SK-N-SH (cell line): ENCODE results near the gene GOLGA5. TPM values are rescaled to one million over a fixed set of nuclear protein-coding genes. Genes with fewer than 3 reads are reported as not detected.
"Not testable (repeated sequence)": the region's sequence is repeated elsewhere in the genome, so short reads cannot be mapped to it uniquely, and the experiment has no call there.

Experiments used
- CTCF ChIA-PET: fragments of 300-600, 350-600 bp; formaldehyde crosslinking; extraction: SDS; loops from one replicate; lab custom pipeline; 2021; lab: Yijun Ruan, JAX
- POLR2A ChIA-PET: fragments of 350-600 bp; sonication (Branson Sonifier 250); formaldehyde crosslinking; extraction: SDS; loops from one replicate; lab custom pipeline; 2020; ENCODE audit warnings: antibody characterized with exemption, inconsistent platforms; lab: Yijun Ruan, JAX
- DNase-seq: peaks from one replicate; pipeline ENCODE4 v3.0.0; 2012
- H2AFZ ChIP-seq: fragments of 200-600 bp; sonication (generic); 2 replicates; pipeline ENCODE4 v1.8.1; 2016; ENCODE audit warnings: antibody characterized with exemption, mild to moderate bottlenecking, low read depth
- H3F3A ChIP-seq: fragments of 200-600 bp; sonication (generic); replicated peaks from 2 replicates; pipeline ENCODE3; 2016; ENCODE audit warnings: antibody characterized with exemption, mild to moderate bottlenecking; ENCODE audit not compliant: insufficient read depth
- H3K27ac ChIP-seq, 2 experiments: fragments of 200-500 bp in 1 of 2; fragments of 200-600 bp in 1 of 2; sonication (Bioruptor generic) in 1 of 2; sonication (generic), shearing (Covaris generic) in 1 of 2; 2 replicates each; pipeline versions ENCODE4 v1.5.1 to v1.6.1; 2014 to 2016; ENCODE audit warnings: low read depth in 2 of 2, inconsistent platforms in 1 of 2, low read length in 1 of 2, mild to moderate bottlenecking in 1 of 2, mixed read lengths in 1 of 2
- H3K27me3 ChIP-seq: fragments of 200-600 bp; sonication (generic), shearing (Covaris generic); 2 replicates; pipeline ENCODE4 v1.6.1; 2016; ENCODE audit warnings: mixed run types; ENCODE audit not compliant: insufficient read depth
- H3K36me3 ChIP-seq, 2 experiments: fragments of 200-500 bp in 1 of 2; fragments of 200-600 bp in 1 of 2; sonication (Bioruptor generic) in 1 of 2; sonication (generic) in 1 of 2; replicated peaks in 1 of 2; 2 replicates each; pipeline versions ENCODE3 to v1.5.1; 2014 to 2016; ENCODE audit warnings: low read length in 1 of 2, mild to moderate bottlenecking in 1 of 2; ENCODE audit not compliant: insufficient read depth in 2 of 2, control insufficient read depth in 1 of 2
- H3K4me1 ChIP-seq, 2 experiments: fragments of 200-500 bp in 1 of 2; fragments of 200-600 bp in 1 of 2; sonication (Bioruptor generic) in 1 of 2; sonication (generic), shearing (Covaris generic) in 1 of 2; 2 replicates each; pipeline versions ENCODE4 v1.5.1 to v1.6.1; 2014 to 2016; ENCODE audit warnings: low read depth in 1 of 2, low read length in 1 of 2, mixed run types in 1 of 2; ENCODE audit not compliant: insufficient read depth in 2 of 2, control insufficient read depth in 1 of 2
- H3K4me2 ChIP-seq: fragments of 200-600 bp; sonication (generic), shearing (Covaris generic); 2 replicates; pipeline ENCODE4 v1.6.1; 2017; ENCODE audit warnings: mixed run types
- H3K4me3 ChIP-seq, 2 experiments: fragments of 200-500 bp in 1 of 2; fragments of 200-600 bp in 1 of 2; sonication (Bioruptor generic) in 1 of 2; sonication (generic), shearing (Covaris generic) in 1 of 2; 2 replicates each; pipeline versions ENCODE4 v1.5.1 to v1.8.1; 2014 to 2016; ENCODE audit warnings: low read depth in 2 of 2, inconsistent platforms in 1 of 2, low read length in 1 of 2, mild to moderate bottlenecking in 1 of 2, mixed read lengths in 1 of 2, moderate library complexity in 1 of 2
- H3K79me2 ChIP-seq: fragments of 200-600 bp; sonication (generic); 2 replicates; pipeline ENCODE4 v1.8.1; 2017; ENCODE audit warnings: mild to moderate bottlenecking; ENCODE audit not compliant: insufficient read depth
- H3K9ac ChIP-seq: fragments of 200-600 bp; sonication (generic); 2 replicates; pipeline ENCODE4 v1.6.1; 2017; ENCODE audit warnings: mixed run types
- H3K9me2 ChIP-seq: fragments of 200-600 bp; sonication (generic); 2 replicates; pipeline ENCODE4 v1.6.1; 2017; ENCODE audit warnings: mixed run types
- H3K9me3 ChIP-seq: fragments of 200-600 bp; sonication (generic); 2 replicates; pipeline ENCODE4 v1.6.1; 2017; ENCODE audit warnings: mixed run types, mild to moderate bottlenecking, moderate library complexity
- H4K20me1 ChIP-seq: fragments of 200-600 bp; sonication (generic); 2 replicates; pipeline ENCODE4 v1.6.1; 2017; ENCODE audit warnings: mild to moderate bottlenecking, mixed run types; ENCODE audit not compliant: insufficient read depth
- CTCF ChIP-seq: fragments of 200-600 bp; sonication (generic); IDR thresholded peaks from 2 replicates; pipeline ENCODE4 v1.6.1; 2017; ENCODE audit warnings: antibody characterized with exemption, mild to moderate bottlenecking, moderate library complexity
- EP300 ChIP-seq, 2 experiments: IDR thresholded peaks; 2 replicates each; pipeline versions ENCODE4 v1.4.0 to v1.6.1; 2012; ENCODE audit warnings: borderline replicate concordance in 1 of 2, low read depth in 1 of 2, low read length in 1 of 2
- EZH2phosphoT487 ChIP-seq: fragments of 200-600 bp; sonication (generic); IDR thresholded peaks from 2 replicates; pipeline ENCODE4 v1.6.1; 2017; ENCODE audit warnings: low read depth, mixed run types, mild to moderate bottlenecking, antibody characterized with exemption, moderate library complexity, borderline replicate concordance
- FOXJ3 ChIP-seq: sonication (generic); formaldehyde crosslinking; IDR thresholded peaks from 2 replicates; pipeline ENCODE4 v1.5.1; 2020; ENCODE audit warnings: mild to moderate bottlenecking, missing genetic modification reagents
- GABPA ChIP-seq: IDR thresholded peaks from 2 replicates; pipeline ENCODE4 v1.4.0; 2012; ENCODE audit warnings: low read depth, mild to moderate bottlenecking
- MXI1 ChIP-seq: IDR thresholded peaks from 2 replicates; pipeline ENCODE4 v1.6.1; 2012; ENCODE audit warnings: mild to moderate bottlenecking, low read depth, low read length, improper control_type of control experiment
- POLR2AphosphoS5 ChIP-seq: IDR thresholded peaks from 2 replicates; pipeline ENCODE4 v1.6.1; 2012; ENCODE audit warnings: low read depth, low read length
- RFX5 ChIP-seq: IDR thresholded peaks from 2 replicates; pipeline ENCODE4 v1.6.1; 2012; ENCODE audit warnings: mild to moderate bottlenecking, improper control_type of control experiment, low read length
- TAF1 ChIP-seq: IDR thresholded peaks from 2 replicates; pipeline ENCODE4 v1.6.1; 2012; ENCODE audit warnings: low read depth, mild to moderate bottlenecking, low read length, moderate library complexity, borderline replicate concordance
- TEAD4 ChIP-seq: IDR thresholded peaks from 2 replicates; pipeline ENCODE4 v1.4.0; 2012; ENCODE audit warnings: mild to moderate bottlenecking, borderline replicate concordance; ENCODE audit not compliant: insufficient read depth
- USF2 ChIP-seq: fragments of 150-350 bp; IDR thresholded peaks from 2 replicates; pipeline ENCODE4 v1.6.1; 2017; ENCODE audit warnings: antibody characterized with exemption, low read length, low read depth, borderline replicate concordance
- WGBS: methylation state at CpG from one replicate; pipeline ENCODE4 v1.1.6; 2017; ENCODE audit warnings: low lambda C conversion rate; 5-methylcytosine and 5-hydroxymethylcytosine counted together
- polyA plus RNA-seq, 3 experiments: library from polyadenylated mRNA; depleted of rRNA; stranded (reverse); fragments of >200 nt; gene quantifications; 2 replicates each; pipeline ENCODE4 v1.2.3, GENCODE V29; 2012

Gene GOLGA5
- polyA plus RNA-seq, 1 of the 3 experiments (the other 2 are of a cell fraction) = 25.6 TPM

- DNase-seq = no peak
- H4K20me1 ChIP-seq = no peaks in the 10 kb centered on the region; the same call in 1 of the 2 replicates
- H3K36me3 ChIP-seq = peaks cover 79 to 81% of the 10 kb centered on the region in 2 experiments
- no peak overlapping the region for H3K9ac ChIP-seq
- TF ChIP-seq USF2 = no peak
- TF ChIP-seq TAF1 = no peak
- TF ChIP-seq POLR2AphosphoS5 = no peak
- no peak for TF ChIP-seq RFX5
- TF ChIP-seq GABPA = no peak
- TF ChIP-seq CTCF = no peak
- no peak for TF ChIP-seq EZH2phosphoT487
- no peak for TF ChIP-seq TEAD4
- TF ChIP-seq, all 33 proteins: peak for 0
- Histone ChIP-seq H2AFZ (no peak overlapping the region), H3F3A (peaks cover 5% of the 10 kb centered on the region), H3K9me3 (no peaks in the 10 kb centered on the region), H3K4me1 (no peaks in the 10 kb centered on the region), H3K4me2 (no peak overlapping the region), H3K27me3 (no peaks in the 10 kb centered on the region), H3K4me3 (no peak overlapping the region), H3K79me2 (no peaks in the 10 kb centered on the region), H3K27ac (no peak overlapping the region), H3K9me2 (no peaks in the 10 kb centered on the region)
- POLR2A ChIA-PET = interaction anchor here (0.7 kb wide), 1 partner anchor 110 kb away, joined by 3 read pairs; no protein-coding TSS in a partner anchor
- CTCF ChIA-PET = interaction anchor here (1.0 kb wide), 1 partner anchor 126 kb away, joined by 3 read pairs; no protein-coding TSS in a partner anchor
- 99% methylated on average over 3 of the region's 3 CpGs for WGBS
Measured at GRCh38 chr14:92813201-92813600, 19.1 kb downstream of the GOLGA5 start.

GRCh38 chr14:92819011-92819597, 25.0 kb downstream of the GOLGA5 start:
- CTCF ChIA-PET = interaction anchor here (1.2 to 1.6 kb wide), 4 partner anchors 19 to 294 kb away, joined by 3 to 4 read pairs (median 3); no protein-coding TSS in a partner anchor
- no peak for TF ChIP-seq FOXJ3 (CRISPR knock-in tag)
- peak; percentile 83 for TF ChIP-seq MXI1
- 0 out of 4 replicates have a peak, but pooled peaks of 1 of the 2 experiments have one; percentile 27 for TF ChIP-seq EP300 (IDR thresholded peaks at IDR 0.05; ENCODE audit: borderline replicate concordance in 1 of 2, low read depth in 1 of 2, low read length in 1 of 2)

GRCh38 chr14:92819680-92820535, 25.8 kb downstream of the GOLGA5 start:
- peak overlapping the region in 1 of 2 experiments; percentile 2; a peak in 1 of 4 replicates for H3K27ac ChIP-seq
- ChIA-PET CTCF (interaction anchor here (1.4 to 1.6 kb wide), 3 partner anchors 20 to 293 kb away, joined by 3 to 4 read pairs (median 3); no protein-coding TSS in a partner anchor), POLR2A (interaction anchor here (1.4 kb wide), 1 partner anchor 118 kb away, joined by 4 read pairs; no protein-coding TSS in a partner anchor)
- not testable (repeated sequence) for H3K79me2 ChIP-seq, H3K4me1 ChIP-seq, DNase-seq, H3K9me2 ChIP-seq, H3F3A ChIP-seq, H3K4me2 ChIP-seq, H4K20me1 ChIP-seq, H3K9me3 ChIP-seq, H3K4me3 ChIP-seq, H3K27me3 ChIP-seq, H2AFZ ChIP-seq, H3K9ac ChIP-seq
- peaks cover 73 to 81% of the 10 kb centered on the region in 2 experiments for H3K36me3 ChIP-seq
- 94% methylated on average over 13 of the region's 13 CpGs for WGBS

More at GRCh38 chr14:92819011-92819597, 25.0 kb downstream of the GOLGA5 start:
- no peaks in the 10 kb centered on the region for H3K27me3 ChIP-seq
- H3K4me3 ChIP-seq = no peak overlapping the region
- no peak overlapping the region for H2AFZ ChIP-seq
- H3K4me1 ChIP-seq = peaks cover 0 to 5% of the 10 kb centered on the region in 2 experiments; a peak in 2 of 4 replicates
- H4K20me1 ChIP-seq = no peaks in the 10 kb centered on the region
- H3K4me2 ChIP-seq = no peak overlapping the region
- no peaks in the 10 kb centered on the region for H3F3A ChIP-seq
- DNase-seq = peak; percentile 42
- H3K9me2 ChIP-seq = no peaks in the 10 kb centered on the region
- peaks cover 73 to 79% of the 10 kb centered on the region in 2 experiments for H3K36me3 ChIP-seq
- WGBS = 96% methylated on average over 6 of the region's 6 CpGs
- POLR2A ChIA-PET = interaction anchor here (1.4 kb wide), 1 partner anchor 118 kb away, joined by 4 read pairs; no protein-coding TSS in a partner anchor
- peak overlapping the region in 1 of 2 experiments; percentile 56; a peak in 1 of 4 replicates for H3K27ac ChIP-seq
- no peaks in the 10 kb centered on the region for H3K9me3 ChIP-seq
- H3K79me2 ChIP-seq = no peaks in the 10 kb centered on the region; the same call in 1 of the 2 replicates
- H3K9ac ChIP-seq = no peak overlapping the region
